Activated CD4-positive, alpha-beta T cell treated with anti-CD3 and anti-CD28 coated beads, Interleukin-2, Interleukin-4, amounts not matched to agents 100 ng/mL and 50 ng/mL, durations not matched to agents 16 hours and 8 hours (primary cell): ENCODE measurements around the gene TUBA3D.
"Not testable (repeated sequence)": the region's sequence is repeated elsewhere in the genome, so short reads cannot be mapped to it uniquely, and the experiment has no call there.

Source experiments
- DNase-seq: peaks from one replicate; pipeline ENCODE4 v3.0.0-alpha.2; 2020; ENCODE audit warnings: low spot score

The TUBA3D gene

GRCh38 chr2:131514408-131515166 is 38.7 kb downstream of the TUBA3D start:
- not testable (repeated sequence) for DNase-seq

- not testable (repeated sequence) for DNase-seq
Measured at GRCh38 chr2:131515235-131515634, 39.3 kb downstream of the TUBA3D start.

- no peak for DNase-seq
Measured at GRCh38 chr2:131516011-131516410, 40.1 kb downstream of the TUBA3D start.

GRCh38 chr2:131516621-131517020 is 40.7 kb downstream of the TUBA3D start:
- DNase-seq: not testable (repeated sequence)

GRCh38 chr2:131517106-131517831 is 41.4 kb downstream of the TUBA3D start:
- no peak for DNase-seq

GRCh38 chr2:131517856-131518255 is 41.9 kb downstream of the TUBA3D start:
- not testable (repeated sequence) for DNase-seq

- not testable (repeated sequence) for DNase-seq
Measured at GRCh38 chr2:131518531-131518930, 42.6 kb downstream of the TUBA3D start.

GRCh38 chr2:131519466-131519865 is 43.5 kb downstream of the TUBA3D start:
- DNase-seq: no peak

- not testable (repeated sequence) for DNase-seq
Measured at GRCh38 chr2:131519871-131520470, 44.1 kb downstream of the TUBA3D start.

- no peak for DNase-seq
Measured at GRCh38 chr2:131520526-131520925, 44.6 kb downstream of the TUBA3D start.

- not testable (repeated sequence) for DNase-seq
Measured at GRCh38 chr2:131521524-131521923, 45.6 kb downstream of the TUBA3D start.

- no peak for DNase-seq
Measured at GRCh38 chr2:131521961-131522781, 46.3 kb downstream of the TUBA3D start.

- not testable (repeated sequence) for DNase-seq
Measured at GRCh38 chr2:131525256-131525655, 49.3 kb downstream of the TUBA3D start.

GRCh38 chr2:131527131-131528001 is 51.4 kb downstream of the TUBA3D start, which contains the start of gene CCDC74A:
TSS of gene CCDC74A (plus strand) at chr2:131527888. CDS start at chr2:131527971, 83 bp downstream.
- DNase-seq: peak; percentile 78

- DNase-seq: peak; percentile 24
Measured at GRCh38 chr2:131528981-131529863, 53.3 kb downstream of the TUBA3D start.

- not testable (repeated sequence) for DNase-seq
Measured at GRCh38 chr2:131529864-131530445, 54.0 kb downstream of the TUBA3D start.

- not testable (repeated sequence) for DNase-seq
Measured at GRCh38 chr2:131530626-131531344, 54.9 kb downstream of the TUBA3D start.

GRCh38 chr2:131531547-131532185 is 55.7 kb downstream of the TUBA3D start:
- not testable (repeated sequence) for DNase-seq
